ENCODE data around the gene TMEM175. TPM values are rescaled to one million over a fixed set of nuclear protein-coding genes. Genes with fewer than 3 reads are reported as not detected.
A peak's percentile ranks its signal among the peaks of the same experiment; 100 is the strongest.

The TMEM175 gene
- total and polyA plus RNA-seq, 9 donors, result 10.6 to 28.4 (median 21.2) TPM

GRCh38 chr4:945274-946102, 13.2 kb downstream of the TMEM175 start:
- H3K9me3 ChIP-seq, result no peaks in the 10 kb centered on the region
- intact Hi-C loops (cut with DNase I), result no loop called here
- H3K27ac ChIP-seq, result no peak overlapping the region
- no peaks in the 10 kb centered on the region for H3K4me1 ChIP-seq (ENCODE audit: insufficient read depth)
- whole genome bisulfite sequencing, 3 donors, result 45 to 59% (median 56%) methylated on average over 28 of the region's 28 CpGs
- TF ChIP-seq EP300 (IDR thresholded peaks at IDR 0.05) (no peak), POLR2A (IDR thresholded peaks at IDR 0.05) (no peak)
- H3K4me3 ChIP-seq, result no peak overlapping the region
- DNase-seq, result peak in 3 of 5 donors; percentile 6 to 20 (median 10)
- no peaks in the 10 kb centered on the region for H3K36me3 ChIP-seq
- no peaks in the 10 kb centered on the region for H3K27me3 ChIP-seq

GRCh38 chr4:946103-946450, 13.8 kb downstream of the TMEM175 start:
- intact Hi-C loops (cut with DNase I), result no loop called here
- 67 to 70% (median 67%) methylated on average over 9 of the region's 9 CpGs for WGBS, 3 donors
- Histone ChIP-seq H3K9me3 (no peaks in the 10 kb centered on the region), H3K4me1 (ENCODE audit: insufficient read depth) (no peaks in the 10 kb centered on the region), H3K27ac (no peak overlapping the region), H3K4me3 (no peak overlapping the region), H3K27me3 (no peaks in the 10 kb centered on the region), H3K36me3 (no peaks in the 10 kb centered on the region)
- no peak for TF ChIP-seq POLR2A (IDR thresholded peaks at IDR 0.05)
- no peak for TF ChIP-seq EP300 (IDR thresholded peaks at IDR 0.05)
- no peak for TF ChIP-seq CTCF (IDR thresholded peaks at IDR 0.05)
- DNase-seq, result peak in 2 of 5 donors; percentile 8 to 17

GRCh38 chr4:946517-947471, 14.5 kb downstream of the TMEM175 start:
- no peaks in the 10 kb centered on the region for H3K36me3 ChIP-seq
- H3K4me1 ChIP-seq (ENCODE audit: insufficient read depth), result no peaks in the 10 kb centered on the region
- H3K4me3 ChIP-seq, result no peak overlapping the region
- TF ChIP-seq POLR2A (IDR thresholded peaks at IDR 0.05) (no peak), CTCF (IDR thresholded peaks at IDR 0.05) (no peak), EP300 (IDR thresholded peaks at IDR 0.05) (no peak)
- H3K9me3 ChIP-seq, result no peaks in the 10 kb centered on the region
- 50 to 72% (median 50%) methylated on average over 60 to 62 of the region's 62 CpGs for WGBS, 3 donors
- DNase-seq, result peak in 2 of 5 donors; percentile 9 to 38
- H3K27me3 ChIP-seq, result no peaks in the 10 kb centered on the region
- no peak overlapping the region for H3K27ac ChIP-seq
- intact Hi-C loops (cut with DNase I), result no loop called here

GRCh38 chr4:947491-947971, 15.3 kb downstream of the TMEM175 start:
- Histone ChIP-seq H3K4me3 (no peak overlapping the region), H3K27ac (no peak overlapping the region), H3K4me1 (ENCODE audit: insufficient read depth) (no peaks in the 10 kb centered on the region), H3K36me3 (no peaks in the 10 kb centered on the region), H3K27me3 (no peaks in the 10 kb centered on the region), H3K9me3 (no peaks in the 10 kb centered on the region)
- 90 to 97% (median 93%) methylated on average over 19 of the region's 19 CpGs for WGBS, 3 donors
- intact Hi-C loops (cut with DNase I), result no loop called here
- no peak for TF ChIP-seq EP300 (IDR thresholded peaks at IDR 0.05)
- TF ChIP-seq CTCF (IDR thresholded peaks at IDR 0.05), result no peak
- no peak for TF ChIP-seq POLR2A (IDR thresholded peaks at IDR 0.05)
- peak in 2 of 5 donors; percentile 14 to 34 for DNase-seq
